Measurements from ENCODE around the gene TIMP1.

GRCh38 chrX:47595716-47596251 lies 13.5 kb downstream of the TIMP1 start:
- TF ChIP-seq ZNF169 (tag by site-specific recombination; IDR thresholded peaks at IDR 0.05) (no peak), ZNF132 (tag by site-specific recombination; IDR thresholded peaks at IDR 0.05; ENCODE audit: borderline replicate concordance) (no peak), SALL2 (tag by site-specific recombination; IDR thresholded peaks at IDR 0.05; ENCODE audit: borderline replicate concordance) (no peak), ZNF768 (tag by site-specific recombination; IDR thresholded peaks at IDR 0.05) (no peak), ZBTB20 (tag by site-specific recombination; IDR thresholded peaks at IDR 0.05) (no peak)
- TF ChIP-seq, protein P1, sequence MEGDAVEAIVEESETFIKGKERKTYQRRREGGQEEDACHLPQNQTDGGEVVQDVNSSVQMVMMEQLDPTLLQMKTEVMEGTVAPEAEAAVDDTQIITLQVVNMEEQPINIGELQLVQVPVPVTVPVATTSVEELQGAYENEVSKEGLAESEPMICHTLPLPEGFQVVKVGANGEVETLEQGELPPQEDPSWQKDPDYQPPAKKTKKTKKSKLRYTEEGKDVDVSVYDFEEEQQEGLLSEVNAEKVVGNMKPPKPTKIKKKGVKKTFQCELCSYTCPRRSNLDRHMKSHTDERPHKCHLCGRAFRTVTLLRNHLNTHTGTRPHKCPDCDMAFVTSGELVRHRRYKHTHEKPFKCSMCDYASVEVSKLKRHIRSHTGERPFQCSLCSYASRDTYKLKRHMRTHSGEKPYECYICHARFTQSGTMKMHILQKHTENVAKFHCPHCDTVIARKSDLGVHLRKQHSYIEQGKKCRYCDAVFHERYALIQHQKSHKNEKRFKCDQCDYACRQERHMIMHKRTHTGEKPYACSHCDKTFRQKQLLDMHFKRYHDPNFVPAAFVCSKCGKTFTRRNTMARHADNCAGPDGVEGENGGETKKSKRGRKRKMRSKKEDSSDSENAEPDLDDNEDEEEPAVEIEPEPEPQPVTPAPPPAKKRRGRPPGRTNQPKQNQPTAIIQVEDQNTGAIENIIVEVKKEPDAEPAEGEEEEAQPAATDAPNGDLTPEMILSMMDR (tag by site-specific recombination; IDR thresholded peaks at IDR 0.05): no peak
- TF ChIP-seq, protein P2, sequence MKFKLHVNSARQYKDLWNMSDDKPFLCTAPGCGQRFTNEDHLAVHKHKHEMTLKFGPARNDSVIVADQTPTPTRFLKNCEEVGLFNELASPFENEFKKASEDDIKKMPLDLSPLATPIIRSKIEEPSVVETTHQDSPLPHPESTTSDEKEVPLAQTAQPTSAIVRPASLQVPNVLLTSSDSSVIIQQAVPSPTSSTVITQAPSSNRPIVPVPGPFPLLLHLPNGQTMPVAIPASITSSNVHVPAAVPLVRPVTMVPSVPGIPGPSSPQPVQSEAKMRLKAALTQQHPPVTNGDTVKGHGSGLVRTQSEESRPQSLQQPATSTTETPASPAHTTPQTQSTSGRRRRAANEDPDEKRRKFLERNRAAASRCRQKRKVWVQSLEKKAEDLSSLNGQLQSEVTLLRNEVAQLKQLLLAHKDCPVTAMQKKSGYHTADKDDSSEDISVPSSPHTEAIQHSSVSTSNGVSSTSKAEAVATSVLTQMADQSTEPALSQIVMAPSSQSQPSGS (tag by site-specific recombination; IDR thresholded peaks at IDR 0.05; ENCODE audit: low read depth): no peak
- TF ChIP-seq, protein P3, sequence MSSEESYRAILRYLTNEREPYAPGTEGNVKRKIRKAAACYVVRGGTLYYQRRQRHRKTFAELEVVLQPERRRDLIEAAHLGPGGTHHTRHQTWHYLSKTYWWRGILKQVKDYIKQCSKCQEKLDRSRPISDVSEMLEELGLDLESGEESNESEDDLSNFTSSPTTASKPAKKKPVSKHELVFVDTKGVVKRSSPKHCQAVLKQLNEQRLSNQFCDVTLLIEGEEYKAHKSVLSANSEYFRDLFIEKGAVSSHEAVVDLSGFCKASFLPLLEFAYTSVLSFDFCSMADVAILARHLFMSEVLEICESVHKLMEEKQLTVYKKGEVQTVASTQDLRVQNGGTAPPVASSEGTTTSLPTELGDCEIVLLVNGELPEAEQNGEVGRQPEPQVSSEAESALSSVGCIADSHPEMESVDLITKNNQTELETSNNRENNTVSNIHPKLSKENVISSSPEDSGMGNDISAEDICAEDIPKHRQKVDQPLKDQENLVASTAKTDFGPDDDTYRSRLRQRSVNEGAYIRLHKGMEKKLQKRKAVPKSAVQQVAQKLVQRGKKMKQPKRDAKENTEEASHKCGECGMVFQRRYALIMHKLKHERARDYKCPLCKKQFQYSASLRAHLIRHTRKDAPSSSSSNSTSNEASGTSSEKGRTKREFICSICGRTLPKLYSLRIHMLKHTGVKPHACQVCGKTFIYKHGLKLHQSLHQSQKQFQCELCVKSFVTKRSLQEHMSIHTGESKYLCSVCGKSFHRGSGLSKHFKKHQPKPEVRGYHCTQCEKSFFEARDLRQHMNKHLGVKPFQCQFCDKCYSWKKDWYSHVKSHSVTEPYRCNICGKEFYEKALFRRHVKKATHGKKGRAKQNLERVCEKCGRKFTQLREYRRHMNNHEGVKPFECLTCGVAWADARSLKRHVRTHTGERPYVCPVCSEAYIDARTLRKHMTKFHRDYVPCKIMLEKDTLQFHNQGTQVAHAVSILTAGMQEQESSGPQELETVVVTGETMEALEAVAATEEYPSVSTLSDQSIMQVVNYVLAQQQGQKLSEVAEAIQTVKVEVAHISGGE (tag by site-specific recombination; conservative IDR thresholded peaks at IDR 0.05; ENCODE audit: low read depth): no peak
